WTC11 (cell line): ENCODE measurements around the gene NFIA.

ENCODE experiments used
- CTCF ChIP-seq: fragments of 200-600 bp; IDR thresholded peaks from 2 replicates; pipeline ENCODE4 v1.8.0; 2022; ENCODE audit warnings: antibody characterized with exemption
- ELF4 ChIP-seq: sonication (generic); formaldehyde crosslinking; IDR thresholded peaks from 2 replicates; pipeline ENCODE4 v1.8.1; 2022; ENCODE audit warnings: low read depth, mild to moderate bottlenecking, moderate library complexity, missing genetic modification reagents
- GABPB1 ChIP-seq: sonication (generic); formaldehyde crosslinking; IDR thresholded peaks from 2 replicates; pipeline ENCODE4 v1.8.1; 2023; ENCODE audit warnings: mild to moderate bottlenecking, missing genetic modification reagents
- JUN ChIP-seq: sonication (generic); formaldehyde crosslinking; IDR thresholded peaks from 2 replicates; pipeline ENCODE4 v1.8.0; 2023; ENCODE audit warnings: mild to moderate bottlenecking, missing genetic modification reagents
- MLX ChIP-seq: sonication (generic); formaldehyde crosslinking; IDR thresholded peaks from 2 replicates; pipeline ENCODE4 v1.8.1; 2023; ENCODE audit warnings: mild to moderate bottlenecking, missing genetic modification reagents, moderate library complexity
- NFYB ChIP-seq: sonication (generic); formaldehyde crosslinking; conservative IDR thresholded peaks from 2 replicates; pipeline ENCODE4 v1.8.0; 2022; ENCODE audit warnings: low read depth, missing genetic modification reagents
- SMAD4 ChIP-seq: sonication (generic); formaldehyde crosslinking; IDR thresholded peaks from 2 replicates; pipeline ENCODE4 v1.8.0; 2022; ENCODE audit warnings: mild to moderate bottlenecking, missing genetic modification reagents
- TF ChIP-seq, protein P1 (sequence below): sonication (generic); formaldehyde crosslinking; IDR thresholded peaks from 2 replicates; pipeline ENCODE4 v1.8.1; 2023; ENCODE audit warnings: mild to moderate bottlenecking, missing genetic modification reagents, moderate library complexity
- TF ChIP-seq, protein P2 (sequence below): sonication (generic); formaldehyde crosslinking; conservative IDR thresholded peaks from 2 replicates; pipeline ENCODE4 v1.8.1; 2023; ENCODE audit warnings: mild to moderate bottlenecking, low read depth, missing genetic modification reagents, moderate library complexity

DNA sequence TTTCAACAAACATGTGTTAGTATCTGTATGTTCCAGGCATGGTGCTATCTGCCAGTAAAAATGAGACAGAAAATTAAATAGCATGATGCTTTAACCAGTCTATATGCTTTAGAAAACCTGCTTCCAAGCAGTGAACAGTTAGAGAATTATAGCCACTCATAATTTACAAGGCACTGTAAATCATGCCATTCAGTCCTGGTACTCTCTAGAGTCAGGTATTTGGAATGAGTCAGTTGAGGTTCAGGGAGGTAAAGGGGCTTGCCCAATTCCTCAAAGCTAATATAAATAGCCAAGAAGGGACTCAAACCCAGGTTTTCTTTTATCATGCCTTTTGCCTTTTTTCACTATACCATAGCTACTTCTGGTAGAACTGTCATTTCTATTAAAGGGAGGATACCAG lies 184.4 kb downstream of the NFIA start:
- TF ChIP-seq GABPB1 (no peak), CTCF (no peak), MLX (CRISPR knock-in tag) (no peak), NFYB (no peak), JUN (CRISPR knock-in tag) (no peak), ELF4 (CRISPR knock-in tag) (no peak), SMAD4 (no peak)
- TF ChIP-seq, protein P1, sequence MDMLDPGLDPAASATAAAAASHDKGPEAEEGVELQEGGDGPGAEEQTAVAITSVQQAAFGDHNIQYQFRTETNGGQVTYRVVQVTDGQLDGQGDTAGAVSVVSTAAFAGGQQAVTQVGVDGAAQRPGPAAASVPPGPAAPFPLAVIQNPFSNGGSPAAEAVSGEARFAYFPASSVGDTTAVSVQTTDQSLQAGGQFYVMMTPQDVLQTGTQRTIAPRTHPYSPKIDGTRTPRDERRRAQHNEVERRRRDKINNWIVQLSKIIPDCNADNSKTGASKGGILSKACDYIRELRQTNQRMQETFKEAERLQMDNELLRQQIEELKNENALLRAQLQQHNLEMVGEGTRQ (CRISPR knock-in tag), result no peak
- TF ChIP-seq, protein P2, sequence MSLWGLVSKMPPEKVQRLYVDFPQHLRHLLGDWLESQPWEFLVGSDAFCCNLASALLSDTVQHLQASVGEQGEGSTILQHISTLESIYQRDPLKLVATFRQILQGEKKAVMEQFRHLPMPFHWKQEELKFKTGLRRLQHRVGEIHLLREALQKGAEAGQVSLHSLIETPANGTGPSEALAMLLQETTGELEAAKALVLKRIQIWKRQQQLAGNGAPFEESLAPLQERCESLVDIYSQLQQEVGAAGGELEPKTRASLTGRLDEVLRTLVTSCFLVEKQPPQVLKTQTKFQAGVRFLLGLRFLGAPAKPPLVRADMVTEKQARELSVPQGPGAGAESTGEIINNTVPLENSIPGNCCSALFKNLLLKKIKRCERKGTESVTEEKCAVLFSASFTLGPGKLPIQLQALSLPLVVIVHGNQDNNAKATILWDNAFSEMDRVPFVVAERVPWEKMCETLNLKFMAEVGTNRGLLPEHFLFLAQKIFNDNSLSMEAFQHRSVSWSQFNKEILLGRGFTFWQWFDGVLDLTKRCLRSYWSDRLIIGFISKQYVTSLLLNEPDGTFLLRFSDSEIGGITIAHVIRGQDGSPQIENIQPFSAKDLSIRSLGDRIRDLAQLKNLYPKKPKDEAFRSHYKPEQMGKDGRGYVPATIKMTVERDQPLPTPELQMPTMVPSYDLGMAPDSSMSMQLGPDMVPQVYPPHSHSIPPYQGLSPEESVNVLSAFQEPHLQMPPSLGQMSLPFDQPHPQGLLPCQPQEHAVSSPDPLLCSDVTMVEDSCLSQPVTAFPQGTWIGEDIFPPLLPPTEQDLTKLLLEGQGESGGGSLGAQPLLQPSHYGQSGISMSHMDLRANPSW (CRISPR knock-in tag), result no peak
